ENCODE measurements around the gene C17orf78.
"Not testable (repeated sequence)": the region's sequence is repeated elsewhere in the genome, so short reads cannot be mapped to it uniquely, and the experiment has no call there.

C17orf78 gene

GRCh38 chr17:37441369-37442014, 65.7 kb downstream of the C17orf78 start:
- not testable (repeated sequence) for DNase-seq
